ENCODE measurements around the gene ST6GAL2. TPM values are rescaled to one million over a fixed set of nuclear protein-coding genes. Genes with fewer than 3 reads are reported as not detected.

ST6GAL2 gene
- total and polyA plus RNA-seq, 4 donors = 0.02 to 4.0 (median 0.55) TPM

DNA sequence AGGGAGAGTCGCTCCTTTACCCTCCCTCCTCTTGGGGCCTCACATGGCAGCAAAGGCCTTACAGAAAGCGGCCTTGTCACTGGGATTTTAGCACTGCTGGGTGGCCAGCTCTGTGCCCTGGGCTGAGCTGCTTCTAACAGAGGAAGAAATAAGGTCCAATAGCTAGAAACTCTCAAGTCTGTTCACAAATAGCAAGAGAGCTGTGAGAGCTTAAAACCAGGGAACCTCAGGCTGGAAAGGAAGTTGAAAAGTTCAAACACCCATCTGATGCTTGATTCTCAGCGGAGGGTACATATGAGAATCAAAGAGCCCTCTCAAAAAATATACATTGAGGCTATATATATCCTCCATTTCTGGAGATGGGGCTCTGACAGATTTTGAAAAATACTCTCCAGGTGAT, 54.7 kb downstream of the ST6GAL2 start:
- Histone ChIP-seq H3K27me3 (ENCODE audit: control insufficient read depth in 3 of 3, insufficient read depth in 3 of 3, low read length in 2 of 3) (no peaks in the 10 kb centered on the region), H3K27ac (ENCODE audit: low read depth in 1 of 2, low read length in 1 of 2) (no peak overlapping the region), H3K9me3 (ENCODE audit: control insufficient read depth in 4 of 4, insufficient read depth in 3 of 4, low read length in 3 of 4) (no peaks in the 10 kb centered on the region), H3K9ac (ENCODE audit: insufficient read depth in 1 of 2, low read length in 2 of 2) (no peak overlapping the region), H3K36me3 (ENCODE audit: control insufficient read depth in 4 of 4, insufficient read depth in 4 of 4, low read length in 4 of 4) (no peaks in the 10 kb centered on the region), H3K4me1 (ENCODE audit: control insufficient read depth in 5 of 5, insufficient read depth in 5 of 5, low read length in 5 of 5) (no peaks in the 10 kb centered on the region), H3K4me3 (no peak overlapping the region)
- DNase-seq (no peak), ATAC-seq (ENCODE audit: insufficient read depth, low FRiP score) (no peak)
- no peak for TF ChIP-seq CTCF (IDR thresholded peaks at IDR 0.05; ENCODE audit: control extremely low read depth, extremely low read depth)
- 77 to 80% methylated on average over 3 of the region's 3 CpGs for WGBS, 2 donors

DNA sequence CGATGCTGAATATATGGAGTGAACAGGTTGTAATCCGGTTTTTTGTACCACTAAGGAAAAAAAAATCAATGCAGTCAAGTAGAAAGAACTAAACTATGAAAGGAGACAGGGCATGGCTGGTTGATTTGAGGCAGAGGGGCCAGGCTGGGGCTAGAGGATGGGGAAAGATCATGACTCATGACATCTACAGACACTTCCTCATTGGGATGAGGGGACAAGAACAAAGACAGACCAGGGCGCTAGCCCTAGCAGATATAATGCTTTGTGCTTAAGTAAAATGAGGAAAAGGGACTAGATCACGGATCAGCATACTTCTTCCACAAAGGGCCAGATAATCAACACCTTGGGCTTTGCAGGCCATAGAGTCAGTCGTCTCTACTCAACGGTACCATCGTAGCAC, 55.8 kb downstream of the ST6GAL2 start:
- no peak overlapping the region for H3K9ac ChIP-seq (ENCODE audit: insufficient read depth in 1 of 2, low read length in 2 of 2)
- no peaks in the 10 kb centered on the region for H3K9me3 ChIP-seq (ENCODE audit: control insufficient read depth in 4 of 4, insufficient read depth in 3 of 4, low read length in 3 of 4)
- no peaks in the 10 kb centered on the region for H3K36me3 ChIP-seq (ENCODE audit: control insufficient read depth in 4 of 4, insufficient read depth in 4 of 4, low read length in 4 of 4)
- no peak for DNase-seq
- no peaks in the 10 kb centered on the region for H3K4me1 ChIP-seq (ENCODE audit: control insufficient read depth in 5 of 5, insufficient read depth in 5 of 5, low read length in 5 of 5)
- no peak overlapping the region for H3K4me3 ChIP-seq
- 91 to 92% methylated on average over 7 of the region's 7 CpGs for WGBS, 2 donors
- no peak for TF ChIP-seq CTCF (IDR thresholded peaks at IDR 0.05; ENCODE audit: control extremely low read depth, extremely low read depth)
- H3K27ac ChIP-seq (ENCODE audit: low read depth in 1 of 2, low read length in 1 of 2) = no peak overlapping the region
- H3K27me3 ChIP-seq (ENCODE audit: control insufficient read depth in 3 of 3, insufficient read depth in 3 of 3, low read length in 2 of 3) = no peaks in the 10 kb centered on the region
- no peak for ATAC-seq (ENCODE audit: insufficient read depth, low FRiP score)

GRCh38 chr2:106828119-106828518, 57.8 kb downstream of the ST6GAL2 start:
- TF ChIP-seq CTCF (IDR thresholded peaks at IDR 0.05; ENCODE audit: control extremely low read depth, extremely low read depth) = no peak
- DNase-seq (no peak), ATAC-seq (ENCODE audit: insufficient read depth, low FRiP score) (no peak)
- Histone ChIP-seq H3K27ac (ENCODE audit: low read depth in 1 of 2, low read length in 1 of 2) (no peak overlapping the region), H3K9ac (ENCODE audit: insufficient read depth in 1 of 2, low read length in 2 of 2) (no peak overlapping the region), H3K36me3 (ENCODE audit: control insufficient read depth in 4 of 4, insufficient read depth in 4 of 4, low read length in 4 of 4) (no peaks in the 10 kb centered on the region), H3K4me1 (ENCODE audit: control insufficient read depth in 5 of 5, insufficient read depth in 5 of 5, low read length in 5 of 5) (no peaks in the 10 kb centered on the region), H3K4me3 (no peak overlapping the region), H3K27me3 (ENCODE audit: control insufficient read depth in 3 of 3, insufficient read depth in 3 of 3, low read length in 2 of 3) (no peaks in the 10 kb centered on the region), H3K9me3 (ENCODE audit: control insufficient read depth in 4 of 4, insufficient read depth in 3 of 4, low read length in 3 of 4) (peaks cover 0 to 4% (median 0%) of the 10 kb centered on the region in 4 donors)

- ATAC-seq (ENCODE audit: insufficient read depth, low FRiP score) = no peak
- Histone ChIP-seq H3K9ac (ENCODE audit: insufficient read depth in 1 of 2, low read length in 2 of 2) (no peak overlapping the region), H3K4me3 (no peak overlapping the region), H3K4me1 (ENCODE audit: control insufficient read depth in 5 of 5, insufficient read depth in 5 of 5, low read length in 5 of 5) (no peaks in the 10 kb centered on the region), H3K27ac (ENCODE audit: low read depth in 1 of 2, low read length in 1 of 2) (no peak overlapping the region), H3K27me3 (ENCODE audit: control insufficient read depth in 3 of 3, insufficient read depth in 3 of 3, low read length in 2 of 3) (no peaks in the 10 kb centered on the region), H3K36me3 (ENCODE audit: control insufficient read depth in 4 of 4, insufficient read depth in 4 of 4, low read length in 4 of 4) (no peaks in the 10 kb centered on the region), H3K9me3 (ENCODE audit: control insufficient read depth in 4 of 4, insufficient read depth in 3 of 4, low read length in 3 of 4) (peaks cover 0 to 4% (median 0%) of the 10 kb centered on the region in 4 donors)
- no peak for DNase-seq
- no peak for TF ChIP-seq CTCF (IDR thresholded peaks at IDR 0.05; ENCODE audit: control extremely low read depth, extremely low read depth)
- 82 to 83% methylated on average over 3 of the region's 3 CpGs for WGBS, 2 donors
Observed at GRCh38 chr2:106827158-106827557, 58.8 kb downstream of the ST6GAL2 start.
